ENCODE measurements around the gene RELN. TPM values are rescaled to one million over a fixed set of nuclear protein-coding genes. Genes with fewer than 3 reads are reported as not detected.

The RELN gene
- total RNA-seq, 2 donors from 2014 or later = 3.9 to 8.5 TPM

DNA sequence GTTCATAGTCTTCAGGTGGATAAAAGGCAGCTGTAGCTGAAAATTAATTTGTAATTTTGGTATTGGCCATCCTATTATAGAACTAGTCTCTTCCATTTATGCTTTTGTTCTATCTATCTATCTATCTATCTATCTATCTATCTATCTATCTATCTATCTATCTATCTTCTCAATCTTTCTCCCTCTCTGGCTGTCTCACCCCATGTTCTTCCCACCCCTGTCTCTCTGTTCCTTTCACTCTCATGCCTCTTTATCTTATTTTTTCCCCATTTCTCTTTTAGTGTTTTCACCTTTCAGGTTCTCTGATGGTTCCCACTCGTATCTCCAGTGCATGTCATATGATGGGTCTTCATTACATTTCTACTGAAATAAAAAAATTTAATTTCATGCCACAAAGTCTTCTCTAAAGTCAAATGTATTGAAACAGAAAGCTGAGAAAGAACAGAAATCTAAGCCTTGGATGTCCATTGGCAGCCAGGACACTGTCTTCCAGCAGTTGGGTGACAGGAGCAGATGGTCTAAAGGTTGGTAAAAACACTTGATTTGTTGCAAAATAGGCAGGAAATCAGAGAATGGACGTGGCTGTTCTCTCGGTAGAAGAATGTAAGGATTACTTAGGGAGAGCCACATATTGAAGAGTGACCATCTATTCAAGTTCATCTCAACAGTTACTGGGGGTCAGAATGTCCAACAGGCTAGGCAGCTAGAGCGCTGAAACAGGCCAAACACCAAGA, 127.0 kb downstream of the RELN start:
- Mint-ChIP-seq H3K36me3 (ENCODE audit: low read depth) (no peaks in the 10 kb centered on the region), H3K27ac (no peak overlapping the region), H3K4me1 (no peaks in the 10 kb centered on the region), H3K4me3 (no peak overlapping the region), H3K27me3 (ENCODE audit: insufficient read depth) (no peaks in the 10 kb centered on the region), H3K9me3 (no peaks in the 10 kb centered on the region)
- DNase-seq = no peak
- no peak overlapping the region for H3K27ac ChIP-seq (ENCODE audit: low read depth, low read length)
- H3K9me3 ChIP-seq (ENCODE audit: control insufficient read depth, low read length) = no peaks in the 10 kb centered on the region
- TF ChIP-seq, protein P1, sequence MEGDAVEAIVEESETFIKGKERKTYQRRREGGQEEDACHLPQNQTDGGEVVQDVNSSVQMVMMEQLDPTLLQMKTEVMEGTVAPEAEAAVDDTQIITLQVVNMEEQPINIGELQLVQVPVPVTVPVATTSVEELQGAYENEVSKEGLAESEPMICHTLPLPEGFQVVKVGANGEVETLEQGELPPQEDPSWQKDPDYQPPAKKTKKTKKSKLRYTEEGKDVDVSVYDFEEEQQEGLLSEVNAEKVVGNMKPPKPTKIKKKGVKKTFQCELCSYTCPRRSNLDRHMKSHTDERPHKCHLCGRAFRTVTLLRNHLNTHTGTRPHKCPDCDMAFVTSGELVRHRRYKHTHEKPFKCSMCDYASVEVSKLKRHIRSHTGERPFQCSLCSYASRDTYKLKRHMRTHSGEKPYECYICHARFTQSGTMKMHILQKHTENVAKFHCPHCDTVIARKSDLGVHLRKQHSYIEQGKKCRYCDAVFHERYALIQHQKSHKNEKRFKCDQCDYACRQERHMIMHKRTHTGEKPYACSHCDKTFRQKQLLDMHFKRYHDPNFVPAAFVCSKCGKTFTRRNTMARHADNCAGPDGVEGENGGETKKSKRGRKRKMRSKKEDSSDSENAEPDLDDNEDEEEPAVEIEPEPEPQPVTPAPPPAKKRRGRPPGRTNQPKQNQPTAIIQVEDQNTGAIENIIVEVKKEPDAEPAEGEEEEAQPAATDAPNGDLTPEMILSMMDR (conservative IDR thresholded peaks at IDR 0.05) = no peak
- H3K36me3 ChIP-seq (ENCODE audit: control insufficient read depth, insufficient read depth, low read length) = no peaks in the 10 kb centered on the region
- H3K4me1 ChIP-seq (ENCODE audit: control insufficient read depth, insufficient read depth, low read length) = no peaks in the 10 kb centered on the region
- no peaks in the 10 kb centered on the region for H3K27me3 ChIP-seq (ENCODE audit: control insufficient read depth, insufficient read depth, low read length, poor library complexity, severe bottlenecking)
- 91 to 93% methylated on average over 4 of the region's 4 CpGs for WGBS, 2 experiments (ENCODE audit: insufficient coverage in 1 of 2, insufficient read length in 1 of 2)
- no peak overlapping the region for H3K9ac ChIP-seq (ENCODE audit: extremely low read depth, low read length, poor library complexity, severe bottlenecking)
- no peak overlapping the region for H3K4me3 ChIP-seq (ENCODE audit: low read length)

DNA sequence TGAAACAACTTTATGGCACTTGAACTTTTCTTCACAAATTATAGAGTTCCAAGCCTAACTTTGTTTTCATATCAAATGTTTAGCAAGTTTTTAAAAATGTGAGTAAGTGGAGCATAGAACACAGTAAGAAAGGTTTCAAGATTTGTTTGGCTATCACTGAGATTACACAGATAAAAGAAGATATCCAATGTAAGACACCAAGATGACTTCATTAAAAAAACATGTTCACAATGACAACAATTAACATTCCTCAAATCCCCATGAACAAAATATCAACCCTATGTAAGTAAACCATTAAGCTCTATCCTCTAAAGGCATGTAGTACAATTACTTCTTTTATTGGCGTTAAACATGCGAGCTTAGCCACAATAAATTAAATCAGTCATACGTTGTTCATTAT, 129.7 kb downstream of the RELN start:
- H3K27me3 Mint-ChIP-seq (ENCODE audit: insufficient read depth) = no peaks in the 10 kb centered on the region

DNA sequence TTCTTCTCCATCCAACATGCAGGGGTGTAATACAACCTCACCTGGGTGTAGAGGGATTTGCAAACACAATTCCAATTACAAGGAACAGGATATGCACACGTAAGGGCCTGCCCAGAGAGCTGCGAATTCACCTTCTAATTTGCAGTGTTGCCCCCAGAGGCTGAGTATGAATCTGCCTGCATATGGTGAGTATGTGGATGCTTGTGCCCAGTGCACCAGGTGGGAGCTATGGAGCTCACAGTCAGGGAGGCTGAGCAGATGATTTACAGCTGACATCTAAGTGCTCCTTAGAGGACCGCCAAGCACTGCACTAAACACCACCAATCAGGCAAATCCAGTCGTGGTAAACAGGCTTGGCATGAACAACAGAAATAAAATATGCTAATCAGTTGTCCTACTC, 132.0 kb downstream of the RELN start:
- Histone ChIP-seq H3K36me3 (ENCODE audit: control insufficient read depth, insufficient read depth, low read length) (no peaks in the 10 kb centered on the region), H3K4me1 (ENCODE audit: control insufficient read depth, insufficient read depth, low read length) (no peaks in the 10 kb centered on the region), H3K9ac (ENCODE audit: extremely low read depth, low read length, poor library complexity, severe bottlenecking) (no peak overlapping the region), H3K27ac (ENCODE audit: low read depth, low read length) (no peak overlapping the region), H3K9me3 (ENCODE audit: control insufficient read depth, low read length) (no peaks in the 10 kb centered on the region), H3K4me3 (ENCODE audit: low read length) (no peak overlapping the region), H3K27me3 (ENCODE audit: control insufficient read depth, insufficient read depth, low read length, poor library complexity, severe bottlenecking) (no peaks in the 10 kb centered on the region)
- H3K4me1 Mint-ChIP-seq = no peaks in the 10 kb centered on the region
- H3K27ac Mint-ChIP-seq = no peak overlapping the region
- H3K4me3 Mint-ChIP-seq = no peak overlapping the region
- TF ChIP-seq, protein P1 (conservative IDR thresholded peaks at IDR 0.05) = peak; percentile 46
- 63 to 70% methylated on average over 1 to 4 of the region's 4 CpGs for WGBS, 2 experiments (ENCODE audit: insufficient coverage in 1 of 2, insufficient read length in 1 of 2)
- H3K36me3 Mint-ChIP-seq (ENCODE audit: low read depth) = no peaks in the 10 kb centered on the region
- no peaks in the 10 kb centered on the region for H3K9me3 Mint-ChIP-seq
- DNase-seq = peak; percentile 60
- H3K27me3 Mint-ChIP-seq (ENCODE audit: insufficient read depth) = no peaks in the 10 kb centered on the region

More for the DNA sequence above, 129.7 kb downstream of the RELN start:
- Histone ChIP-seq H3K9me3 (ENCODE audit: control insufficient read depth, low read length) (no peaks in the 10 kb centered on the region), H3K36me3 (ENCODE audit: control insufficient read depth, insufficient read depth, low read length) (no peaks in the 10 kb centered on the region), H3K27me3 (ENCODE audit: control insufficient read depth, insufficient read depth, low read length, poor library complexity, severe bottlenecking) (no peaks in the 10 kb centered on the region), H3K9ac (ENCODE audit: extremely low read depth, low read length, poor library complexity, severe bottlenecking) (no peak overlapping the region), H3K27ac (ENCODE audit: low read depth, low read length) (no peak overlapping the region), H3K4me3 (ENCODE audit: low read length) (no peak overlapping the region), H3K4me1 (ENCODE audit: control insufficient read depth, insufficient read depth, low read length) (no peaks in the 10 kb centered on the region)
- WGBS, 2 experiments (ENCODE audit: insufficient coverage in 1 of 2, insufficient read length in 1 of 2) = 85 to 90% methylated on average over 3 of the region's 3 CpGs
- Mint-ChIP-seq H3K4me1 (no peaks in the 10 kb centered on the region), H3K4me3 (no peak overlapping the region), H3K36me3 (ENCODE audit: low read depth) (no peaks in the 10 kb centered on the region), H3K9me3 (no peaks in the 10 kb centered on the region), H3K27ac (no peak overlapping the region)
- TF ChIP-seq, protein P1 (conservative IDR thresholded peaks at IDR 0.05) = no peak
- no peak for DNase-seq

Measured in endodermal cell (in vitro differentiated cells).